ENCODE measurements around the gene KREMEN1.

The KREMEN1 gene

GRCh38 chr22:29143941-29144785 lies 71.3 kb downstream of the KREMEN1 start:
- H3K27ac ChIP-seq (ENCODE audit: low read length): no peak overlapping the region
- H3K4me3 ChIP-seq (ENCODE audit: low read length): no peak overlapping the region
- no peaks in the 10 kb centered on the region for H3K27me3 ChIP-seq (ENCODE audit: insufficient read depth, low read length)
- no peak overlapping the region for H3K9ac ChIP-seq (ENCODE audit: low read depth, low read length)
- H3K4me1 ChIP-seq (ENCODE audit: insufficient read depth, low read length): peaks cover 19% of the 10 kb centered on the region; the same call in 1 of the 2 replicates
- no peaks in the 10 kb centered on the region for H3K9me3 ChIP-seq (ENCODE audit: insufficient read depth, low read depth, low read length)
- H3K36me3 ChIP-seq (ENCODE audit: insufficient read depth, low read depth, low read length): no peaks in the 10 kb centered on the region; the same call in 1 of the 2 replicates

GRCh38 chr22:29144786-29145160 lies 71.9 kb downstream of the KREMEN1 start:
- Histone ChIP-seq H3K4me1 (ENCODE audit: insufficient read depth, low read length) (peaks cover 17% of the 10 kb centered on the region; the same call in 1 of the 2 replicates), H3K36me3 (ENCODE audit: insufficient read depth, low read depth, low read length) (no peaks in the 10 kb centered on the region; the same call in 1 of the 2 replicates), H3K27me3 (ENCODE audit: insufficient read depth, low read length) (no peaks in the 10 kb centered on the region), H3K9ac (ENCODE audit: low read depth, low read length) (no peak overlapping the region), H3K4me3 (ENCODE audit: low read length) (no peak overlapping the region), H3K27ac (ENCODE audit: low read length) (no peak overlapping the region), H3K9me3 (ENCODE audit: insufficient read depth, low read depth, low read length) (no peaks in the 10 kb centered on the region)

- Histone ChIP-seq H3K4me1 (ENCODE audit: insufficient read depth, low read length) (peaks cover 13% of the 10 kb centered on the region; the same call in 1 of the 2 replicates), H3K36me3 (ENCODE audit: insufficient read depth, low read depth, low read length) (no peaks in the 10 kb centered on the region), H3K9ac (ENCODE audit: low read depth, low read length) (no peak overlapping the region), H3K9me3 (ENCODE audit: insufficient read depth, low read depth, low read length) (no peaks in the 10 kb centered on the region), H3K27ac (ENCODE audit: low read length) (no peak overlapping the region), H3K4me3 (ENCODE audit: low read length) (no peak overlapping the region), H3K27me3 (ENCODE audit: insufficient read depth, low read length) (no peaks in the 10 kb centered on the region)
Observed at GRCh38 chr22:29145321-29146072, 72.7 kb downstream of the KREMEN1 start.

- Histone ChIP-seq H3K9me3 (ENCODE audit: insufficient read depth, low read depth, low read length) (no peaks in the 10 kb centered on the region), H3K4me1 (ENCODE audit: insufficient read depth, low read length) (peaks cover 17% of the 10 kb centered on the region; the same call in 1 of the 2 replicates), H3K9ac (ENCODE audit: low read depth, low read length) (no peak overlapping the region), H3K36me3 (ENCODE audit: insufficient read depth, low read depth, low read length) (no peaks in the 10 kb centered on the region), H3K4me3 (ENCODE audit: low read length) (no peak overlapping the region), H3K27ac (ENCODE audit: low read length) (no peak overlapping the region), H3K27me3 (ENCODE audit: insufficient read depth, low read length) (no peaks in the 10 kb centered on the region)
Observed at GRCh38 chr22:29146091-29146560, 73.3 kb downstream of the KREMEN1 start.

GRCh38 chr22:29146771-29147170 lies 73.9 kb downstream of the KREMEN1 start:
- Histone ChIP-seq H3K27ac (ENCODE audit: low read length) (no peak overlapping the region), H3K27me3 (ENCODE audit: insufficient read depth, low read length) (no peaks in the 10 kb centered on the region), H3K9ac (ENCODE audit: low read depth, low read length) (no peak overlapping the region), H3K9me3 (ENCODE audit: insufficient read depth, low read depth, low read length) (no peaks in the 10 kb centered on the region), H3K4me3 (ENCODE audit: low read length) (no peak overlapping the region), H3K4me1 (ENCODE audit: insufficient read depth, low read length) (peaks cover 15% of the 10 kb centered on the region; the same call in 1 of the 2 replicates), H3K36me3 (ENCODE audit: insufficient read depth, low read depth, low read length) (no peaks in the 10 kb centered on the region)

- Histone ChIP-seq H3K4me3 (ENCODE audit: low read length) (no peak overlapping the region), H3K4me1 (ENCODE audit: insufficient read depth, low read length) (peaks cover 15% of the 10 kb centered on the region; the same call in 1 of the 2 replicates), H3K27me3 (ENCODE audit: insufficient read depth, low read length) (no peaks in the 10 kb centered on the region), H3K9me3 (ENCODE audit: insufficient read depth, low read depth, low read length) (no peaks in the 10 kb centered on the region), H3K27ac (ENCODE audit: low read length) (no peak overlapping the region), H3K36me3 (ENCODE audit: insufficient read depth, low read depth, low read length) (no peaks in the 10 kb centered on the region), H3K9ac (ENCODE audit: low read depth, low read length) (no peak overlapping the region)
Observed at GRCh38 chr22:29147331-29147899, 74.6 kb downstream of the KREMEN1 start.

GRCh38 chr22:29148036-29148435 lies 75.2 kb downstream of the KREMEN1 start:
- no peaks in the 10 kb centered on the region for H3K9me3 ChIP-seq (ENCODE audit: insufficient read depth, low read depth, low read length)
- H3K27me3 ChIP-seq (ENCODE audit: insufficient read depth, low read length): no peaks in the 10 kb centered on the region
- no peak overlapping the region for H3K4me3 ChIP-seq (ENCODE audit: low read length)
- H3K4me1 ChIP-seq (ENCODE audit: insufficient read depth, low read length): peaks cover 22% of the 10 kb centered on the region; the same call in 1 of the 2 replicates
- no peak overlapping the region for H3K27ac ChIP-seq (ENCODE audit: low read length)
- H3K36me3 ChIP-seq (ENCODE audit: insufficient read depth, low read depth, low read length): no peaks in the 10 kb centered on the region
- no peak overlapping the region for H3K9ac ChIP-seq (ENCODE audit: low read depth, low read length)

GRCh38 chr22:29148826-29149225 lies 76.0 kb downstream of the KREMEN1 start:
- Histone ChIP-seq H3K27me3 (ENCODE audit: insufficient read depth, low read length) (no peaks in the 10 kb centered on the region), H3K4me3 (ENCODE audit: low read length) (no peak overlapping the region), H3K9ac (ENCODE audit: low read depth, low read length) (no peak overlapping the region)

GRCh38 chr22:29149841-29150555 lies 77.2 kb downstream of the KREMEN1 start:
- Histone ChIP-seq H3K9me3 (ENCODE audit: insufficient read depth, low read depth, low read length) (no peaks in the 10 kb centered on the region), H3K4me3 (ENCODE audit: low read length) (no peak overlapping the region), H3K27ac (ENCODE audit: low read length) (no peak overlapping the region), H3K4me1 (ENCODE audit: insufficient read depth, low read length) (peaks cover 26% of the 10 kb centered on the region; the same call in 1 of the 2 replicates), H3K9ac (ENCODE audit: low read depth, low read length) (no peak overlapping the region), H3K36me3 (ENCODE audit: insufficient read depth, low read depth, low read length) (no peaks in the 10 kb centered on the region), H3K27me3 (ENCODE audit: insufficient read depth, low read length) (peaks cover 5% of the 10 kb centered on the region; the same call in 1 of the 2 replicates)

More at GRCh38 chr22:29148826-29149225, 76.0 kb downstream of the KREMEN1 start:
- Histone ChIP-seq H3K4me1 (ENCODE audit: insufficient read depth, low read length) (peaks cover 24% of the 10 kb centered on the region; the same call in 1 of the 2 replicates), H3K36me3 (ENCODE audit: insufficient read depth, low read depth, low read length) (no peaks in the 10 kb centered on the region), H3K9me3 (ENCODE audit: insufficient read depth, low read depth, low read length) (no peaks in the 10 kb centered on the region), H3K27ac (ENCODE audit: low read length) (no peak overlapping the region)

- H3K27me3 ChIP-seq (ENCODE audit: insufficient read depth, low read length): peaks cover 6% of the 10 kb centered on the region; the same call in 1 of the 2 replicates
- H3K36me3 ChIP-seq (ENCODE audit: insufficient read depth, low read depth, low read length): no peaks in the 10 kb centered on the region
- H3K4me1 ChIP-seq (ENCODE audit: insufficient read depth, low read length): peaks cover 26% of the 10 kb centered on the region; the same call in 1 of the 2 replicates
- H3K4me3 ChIP-seq (ENCODE audit: low read length): no peak overlapping the region
- H3K9ac ChIP-seq (ENCODE audit: low read depth, low read length): no peak overlapping the region
- H3K27ac ChIP-seq (ENCODE audit: low read length): no peak overlapping the region
- no peaks in the 10 kb centered on the region for H3K9me3 ChIP-seq (ENCODE audit: insufficient read depth, low read depth, low read length)
Observed at GRCh38 chr22:29150701-29151100, 77.9 kb downstream of the KREMEN1 start.

- Histone ChIP-seq H3K4me3 (ENCODE audit: low read length) (no peak overlapping the region), H3K27me3 (ENCODE audit: insufficient read depth, low read length) (peaks cover 6% of the 10 kb centered on the region; the same call in 1 of the 2 replicates), H3K27ac (ENCODE audit: low read length) (no peak overlapping the region), H3K9me3 (ENCODE audit: insufficient read depth, low read depth, low read length) (no peaks in the 10 kb centered on the region), H3K9ac (ENCODE audit: low read depth, low read length) (no peak overlapping the region), H3K4me1 (ENCODE audit: insufficient read depth, low read length) (peaks cover 26% of the 10 kb centered on the region; the same call in 1 of the 2 replicates), H3K36me3 (ENCODE audit: insufficient read depth, low read depth, low read length) (no peaks in the 10 kb centered on the region)
Observed at GRCh38 chr22:29151316-29151715, 78.5 kb downstream of the KREMEN1 start.
